GM12878 (cell line): Measurements from ENCODE around the gene DNAI4.

Experiments used
- CTCF ChIP-seq, 3 experiments: IDR thresholded peaks in 2 of 3; conservative IDR thresholded peaks in 1 of 3; 2 replicates each; pipeline ENCODE4 v1.5.1; 2011; ENCODE audit warnings: low read depth in 3 of 3, low read length in 3 of 3, mild to moderate bottlenecking in 3 of 3, control low read depth in 2 of 3, moderate library complexity in 2 of 3, inconsistent platforms in 1 of 3, mixed read lengths in 1 of 3; ENCODE audit not compliant: control insufficient read depth in 2 of 3, insufficient read depth in 1 of 3; ENCODE audit errors: extremely low read depth in 1 of 3
- EGR1 ChIP-seq, 2 experiments: IDR thresholded peaks; 1 replicate in 1 of 2; 2 replicates in 1 of 2; pipeline ENCODE4 v1.6.1; 2011 to 2012; ENCODE audit warnings: low read depth in 2 of 2, low read length in 2 of 2, borderline replicate concordance in 1 of 2, mild to moderate bottlenecking in 1 of 2, moderate library complexity in 1 of 2
- EZH2 ChIP-seq: IDR thresholded peaks from 2 replicates; pipeline ENCODE4 v1.6.1; 2012; ENCODE audit warnings: low read depth, mild to moderate bottlenecking, control low read depth, inconsistent platforms, low read length, borderline replicate concordance; ENCODE audit not compliant: control insufficient read depth
- GABPA ChIP-seq: IDR thresholded peaks from 2 replicates; pipeline ENCODE4 v1.6.1; 2014; ENCODE audit warnings: antibody characterized with exemption, low read depth, mild to moderate bottlenecking, inconsistent platforms
- RAD21 ChIP-seq: IDR thresholded peaks from 2 replicates; pipeline ENCODE4 v1.6.1; 2011; ENCODE audit warnings: mild to moderate bottlenecking, low read depth, low read length, moderate library complexity; ENCODE audit not compliant: insufficient read depth
- ZNF217 ChIP-seq: fragments of 450-650 bp; IDR thresholded peaks from 2 replicates; pipeline ENCODE4 v1.6.1; 2017; ENCODE audit warnings: antibody characterized with exemption, mild to moderate bottlenecking
- TF ChIP-seq, protein P1 (sequence below): fragments of 450-650 bp; IDR thresholded peaks from 2 replicates; pipeline ENCODE4 v1.6.1; 2017; ENCODE audit warnings: low read depth, mild to moderate bottlenecking, moderate library complexity

- TF ChIP-seq ZNF217 = no peak
- TF ChIP-seq CTCF (IDR thresholded peaks at IDR 0.05 in 2 of 3, conservative IDR thresholded peaks at IDR 0.05 in 1 of 3; ENCODE audit: control insufficient read depth in 2 of 3, extremely low read depth in 1 of 3, insufficient read depth in 1 of 3, low read depth in 3 of 3, low read length in 3 of 3) = no peak
- no peak for TF ChIP-seq RAD21
- TF ChIP-seq, protein P1, sequence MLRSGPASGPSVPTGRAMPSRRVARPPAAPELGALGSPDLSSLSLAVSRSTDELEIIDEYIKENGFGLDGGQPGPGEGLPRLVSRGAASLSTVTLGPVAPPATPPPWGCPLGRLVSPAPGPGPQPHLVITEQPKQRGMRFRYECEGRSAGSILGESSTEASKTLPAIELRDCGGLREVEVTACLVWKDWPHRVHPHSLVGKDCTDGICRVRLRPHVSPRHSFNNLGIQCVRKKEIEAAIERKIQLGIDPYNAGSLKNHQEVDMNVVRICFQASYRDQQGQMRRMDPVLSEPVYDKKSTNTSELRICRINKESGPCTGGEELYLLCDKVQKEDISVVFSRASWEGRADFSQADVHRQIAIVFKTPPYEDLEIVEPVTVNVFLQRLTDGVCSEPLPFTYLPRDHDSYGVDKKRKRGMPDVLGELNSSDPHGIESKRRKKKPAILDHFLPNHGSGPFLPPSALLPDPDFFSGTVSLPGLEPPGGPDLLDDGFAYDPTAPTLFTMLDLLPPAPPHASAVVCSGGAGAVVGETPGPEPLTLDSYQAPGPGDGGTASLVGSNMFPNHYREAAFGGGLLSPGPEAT = no peak
- TF ChIP-seq EGR1 (IDR thresholded peaks at IDR 0.05; ENCODE audit: borderline replicate concordance in 1 of 2, low read depth in 2 of 2, low read length in 2 of 2) = no peak
- no peak for TF ChIP-seq GABPA
- no peak for TF ChIP-seq EZH2
Observed at GRCh38 chr1:66831529-66832239, 93.0 kb downstream of the DNAI4 start.
